Spleen (tissue), 7 donors: ENCODE measurements around the gene SIPA1L3.

Experiments
- CTCF ChIP-seq, 11 experiments: fragments of 200-600 bp in 7 of 11; fragments of 450-650 bp in 4 of 11; sonication (generic) in 4 of 11; IDR thresholded peaks in 8 of 11; conservative IDR thresholded peaks in 3 of 11; 1 replicate in 7 of 11; 2 replicates in 4 of 11; pipeline versions ENCODE4 v1.4.0 to v1.8.0; 2016 to 2021; ENCODE audit warnings: antibody characterized with exemption in 11 of 11, inconsistent platforms in 4 of 11, mild to moderate bottlenecking in 1 of 11
- POLR2A ChIP-seq, 3 donors: fragments of 450-650 bp; IDR thresholded peaks; one replicate each; pipeline ENCODE4 v1.5.1; 2017; ENCODE audit warnings: antibody characterized with exemption in 3 of 3, mild to moderate bottlenecking in 1 of 3
- donor health status: DM: no; HTN: no; CAD: no; lungs with moderate emphysema.
- donor health status: DM: no; HTN: no; CAD: no.
- donor health status: DM: no; HTN: no; CAD: no.

DNA sequence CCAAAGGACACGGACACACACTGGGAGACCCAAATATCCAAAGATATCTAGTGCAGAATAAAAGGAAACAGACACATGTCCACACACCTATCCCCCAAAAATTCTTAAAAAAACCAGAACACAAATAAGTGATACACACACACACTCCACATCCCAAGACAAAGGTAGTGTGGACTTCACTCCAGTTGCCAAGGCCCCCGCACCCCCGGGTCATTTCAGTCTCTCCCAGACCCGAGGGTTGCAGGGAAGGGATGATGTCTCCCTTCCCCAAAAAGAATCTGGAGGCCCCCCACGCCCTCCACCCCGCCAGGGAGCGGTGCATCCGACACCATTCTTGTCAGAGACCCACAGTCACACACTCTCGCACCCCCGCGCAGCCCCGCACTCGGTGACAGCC is 316.6 kb downstream of the SIPA1L3 start:
- TF ChIP-seq POLR2A (IDR thresholded peaks at IDR 0.05) (no peak), CTCF (IDR thresholded peaks at IDR 0.05 in 8 of 11, conservative IDR thresholded peaks at IDR 0.05 in 3 of 11) (no peak)
